NCI-H1694 (cell line): Measurements from ENCODE around the gene AK9.
"Not testable (repeated sequence)": the region's sequence is repeated elsewhere in the genome, so short reads cannot be mapped to it uniquely, and the experiment has no call there.

Source experiments
- DNase-seq: peaks from one replicate; lab custom pipeline; 2025; lab: John Stamatoyannopoulos, UW

AK9 gene

DNA sequence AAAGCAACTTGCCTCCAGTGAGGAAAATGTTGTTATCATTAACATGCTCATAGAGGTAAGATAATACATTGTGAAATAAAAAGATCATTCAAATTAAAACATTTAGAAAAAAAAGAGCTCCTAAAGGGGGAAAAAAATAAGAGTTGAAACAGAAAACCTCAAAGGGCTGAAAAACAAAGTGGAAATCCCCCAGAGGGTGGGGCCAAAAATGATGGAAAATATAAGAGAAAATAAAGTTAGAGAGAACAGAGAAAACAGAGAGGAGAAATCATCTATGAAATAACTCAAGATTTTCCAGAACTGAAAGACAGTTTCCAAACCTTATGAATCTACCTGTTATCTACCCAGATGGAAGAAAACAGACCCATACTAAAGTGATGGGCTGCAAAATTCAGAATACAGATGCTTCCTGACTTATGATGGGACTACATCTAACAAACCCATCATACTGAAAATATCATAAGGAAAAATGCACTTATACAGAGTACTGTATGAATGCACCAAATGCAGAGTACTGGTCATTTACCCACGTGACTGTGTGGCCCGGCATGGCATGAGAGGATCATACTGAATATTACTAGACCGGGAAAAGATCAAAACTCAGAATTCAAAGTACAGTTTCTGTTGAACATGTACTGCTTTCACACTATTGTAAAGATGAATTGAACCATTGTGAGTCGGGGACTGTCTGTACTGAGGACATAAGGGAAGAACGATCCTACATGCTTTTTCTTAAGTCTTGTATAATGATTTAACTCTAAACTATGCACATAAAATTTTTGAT lies 212.0 kb downstream of the AK9 start:
- DNase-seq, result no peak

DNA sequence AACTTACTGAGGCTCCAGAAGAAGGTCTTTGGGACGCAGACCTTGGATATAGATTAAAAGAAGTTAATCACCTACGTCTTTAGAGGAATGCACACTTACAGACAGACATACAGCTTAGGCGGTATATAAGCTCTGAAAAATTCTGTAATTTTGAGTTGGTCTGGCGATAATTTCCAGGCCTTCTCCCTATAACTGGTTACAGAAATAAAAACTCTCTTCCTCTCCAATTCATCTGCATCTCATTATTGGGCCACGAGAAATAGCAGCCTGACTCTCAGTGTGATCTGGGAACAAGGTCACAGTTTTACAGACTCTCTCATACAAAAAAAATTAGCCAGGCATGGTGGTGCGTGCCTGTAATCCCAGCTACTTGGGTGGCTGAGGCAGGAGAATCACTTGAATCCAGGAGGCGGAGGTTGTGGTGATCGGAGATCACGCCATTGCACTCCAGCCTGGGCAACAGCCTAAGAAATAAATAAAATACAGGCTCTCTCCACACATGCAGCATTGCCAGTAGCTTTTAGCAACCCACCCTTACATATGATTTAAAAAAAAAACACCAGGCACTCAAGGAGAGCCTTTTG lies 212.7 kb downstream of the AK9 start:
- no peak for DNase-seq

DNA sequence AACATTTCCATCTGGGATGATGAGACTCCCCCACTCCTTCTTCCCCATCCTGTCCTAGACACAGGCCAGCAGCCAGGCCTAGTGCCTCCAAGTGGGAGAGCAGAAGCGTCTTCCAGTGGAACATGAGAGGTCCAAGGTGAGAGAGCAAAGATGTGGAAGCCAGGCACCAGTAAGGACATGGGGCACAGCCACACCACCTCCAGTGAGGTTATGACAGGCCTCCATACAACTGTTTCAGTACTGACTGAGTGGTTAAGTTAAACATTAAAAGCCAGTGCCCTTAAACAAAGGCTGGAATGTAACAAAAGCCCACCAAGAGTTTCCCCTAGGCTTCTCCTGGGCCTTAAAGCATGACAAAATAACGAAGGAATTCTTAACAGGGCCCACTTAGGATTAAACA lies 213.3 kb downstream of the AK9 start:
- no peak for DNase-seq

DNA sequence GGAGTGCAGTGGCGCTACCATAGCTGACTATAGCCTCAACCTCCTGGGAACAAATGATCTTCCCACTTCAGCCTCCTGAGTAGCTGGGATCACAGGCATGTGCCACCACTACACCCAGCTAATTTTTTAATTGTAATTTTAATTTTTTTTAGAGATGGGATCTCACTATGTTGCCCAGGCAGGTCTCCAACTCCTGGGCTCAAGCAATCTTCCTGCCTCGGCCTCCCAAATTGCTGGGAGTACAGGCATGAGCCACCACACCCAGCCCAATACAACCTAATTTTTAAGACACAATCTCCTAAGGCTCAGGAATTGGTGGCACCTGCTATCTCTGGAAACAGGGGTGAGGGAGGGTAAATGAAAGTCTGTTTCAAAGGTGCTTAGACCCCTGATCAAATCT lies 213.8 kb downstream of the AK9 start:
- no peak for DNase-seq

DNA sequence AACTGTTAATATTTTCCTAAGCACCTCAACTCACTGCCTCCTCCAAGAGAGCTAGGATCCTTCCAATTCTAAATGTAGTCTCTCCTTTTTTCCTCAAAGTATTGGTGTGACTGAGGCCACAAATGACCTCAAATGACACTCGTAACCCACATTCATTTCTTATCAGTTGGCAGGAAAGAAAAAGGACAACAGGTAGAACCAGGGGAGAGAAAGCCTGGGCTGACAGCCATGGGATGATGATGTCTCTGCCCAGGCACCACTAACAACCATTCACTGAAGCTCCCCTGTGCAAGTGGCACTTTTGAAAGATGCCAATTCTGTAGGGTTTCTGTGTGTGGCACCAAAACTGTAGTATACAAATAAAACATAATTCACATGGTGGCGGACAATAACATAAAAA lies 215.4 kb downstream of the AK9 start:
- DNase-seq, result no peak

DNA sequence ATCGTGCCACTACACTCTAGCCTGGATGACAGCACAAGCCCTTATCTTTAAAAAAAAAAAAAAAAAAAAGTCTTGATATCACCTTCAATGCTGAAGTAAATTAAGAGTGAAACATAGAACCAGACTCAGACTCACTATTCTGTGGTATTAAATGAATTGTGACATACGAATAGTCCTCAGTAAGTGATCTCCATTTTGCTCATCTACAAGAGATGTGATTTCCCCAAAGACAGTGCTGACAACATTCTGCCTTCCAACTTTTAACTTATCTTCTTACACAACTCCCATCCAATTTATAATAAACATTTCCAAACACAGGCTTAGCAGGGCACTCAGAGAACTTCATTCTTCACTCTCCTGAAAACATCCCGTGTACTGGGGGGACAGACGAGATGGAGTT lies 216.0 kb downstream of the AK9 start:
- no peak for DNase-seq

DNA sequence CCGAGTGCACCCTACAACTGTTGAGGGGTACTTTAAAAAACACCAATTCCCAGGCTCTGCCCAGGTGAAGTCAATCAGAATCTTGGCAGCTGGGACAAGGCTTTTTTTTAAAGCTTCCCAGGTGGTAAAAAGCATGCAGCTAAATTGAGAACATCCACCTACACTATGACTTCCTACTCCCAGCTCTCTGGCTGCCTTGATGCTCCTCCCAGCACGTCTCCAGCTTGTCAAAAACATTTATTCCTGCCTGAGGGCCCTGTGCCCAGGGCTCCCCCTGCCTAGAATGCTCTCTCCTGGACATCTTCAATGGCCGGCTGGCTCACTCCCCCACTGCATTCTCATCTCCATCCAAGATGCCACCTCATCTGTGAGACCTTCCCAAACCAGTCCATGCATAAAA lies 217.9 kb downstream of the AK9 start:
- DNase-seq, result no peak

DNA sequence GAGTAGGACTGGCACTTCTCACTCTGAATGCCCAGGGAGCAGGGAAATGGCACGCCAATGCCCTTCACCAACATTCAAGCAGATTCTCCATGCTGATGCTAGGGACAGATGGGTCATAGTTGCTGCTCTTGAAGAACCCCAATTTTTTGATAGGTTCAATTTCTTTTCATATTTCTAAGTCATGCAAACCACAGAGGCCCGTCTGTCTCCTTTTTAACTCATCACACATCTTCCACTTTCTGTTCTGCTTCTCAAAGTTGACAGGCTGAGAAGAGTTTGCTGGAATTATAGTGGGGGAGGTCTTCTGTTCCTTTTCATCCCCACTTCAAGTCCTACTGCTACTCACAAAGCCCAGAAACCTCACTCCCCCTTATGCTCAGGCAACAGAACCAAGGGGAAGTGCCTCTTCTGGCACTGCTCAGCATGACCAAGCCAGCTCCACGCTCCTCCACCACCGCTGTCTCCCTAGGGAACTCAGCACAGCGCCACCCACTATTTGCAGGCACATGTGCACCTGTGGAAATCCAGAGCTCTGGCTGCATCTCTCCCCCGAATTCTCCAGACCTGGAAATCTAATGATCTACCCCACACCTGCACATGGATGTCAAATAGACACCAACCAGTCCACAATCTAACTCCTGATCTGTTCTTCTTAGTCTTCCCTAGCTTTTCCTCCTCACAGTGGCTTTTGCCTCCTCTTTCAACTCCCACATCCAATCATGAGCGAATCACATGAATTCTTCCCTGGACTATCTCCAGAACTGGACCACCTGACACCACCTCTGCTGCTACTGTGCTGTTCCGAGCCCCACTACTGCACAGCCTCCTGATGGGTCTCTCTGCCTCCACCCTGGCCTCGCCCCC lies 218.6 kb downstream of the AK9 start:
- no peak for DNase-seq

DNA sequence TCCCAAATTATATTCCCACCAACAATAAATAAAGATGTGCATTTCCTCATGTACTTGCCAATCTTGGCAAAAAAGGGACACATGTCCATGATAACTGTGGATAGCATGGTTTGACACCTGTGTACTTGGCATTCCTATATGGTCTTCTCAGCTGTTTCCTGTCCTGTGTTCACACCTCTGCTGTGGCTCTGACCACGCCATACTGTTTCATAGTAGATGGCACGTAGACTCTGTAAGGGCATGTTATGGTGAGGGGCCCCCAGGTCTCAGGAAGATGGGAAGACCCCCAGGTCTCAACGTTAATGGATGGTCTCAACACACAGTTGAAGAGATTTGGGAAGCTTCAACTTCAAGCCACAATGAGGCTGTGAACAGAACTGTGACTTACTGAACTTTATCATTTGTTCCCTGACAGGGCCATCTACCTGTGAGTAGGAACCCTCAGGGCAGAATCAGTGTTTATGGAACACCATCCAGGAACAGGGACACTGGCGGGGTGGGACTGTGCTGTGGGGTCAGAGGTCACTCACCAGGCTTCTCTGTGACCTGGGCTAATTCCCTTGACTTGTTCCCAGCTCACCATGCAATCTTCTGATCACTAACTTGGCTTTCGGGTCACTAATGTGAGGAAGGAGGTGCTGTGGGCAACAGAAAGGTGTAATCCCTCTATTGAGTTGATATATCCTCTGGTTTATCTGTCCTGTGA lies 219.7 kb downstream of the AK9 start:
- no peak for DNase-seq

DNA sequence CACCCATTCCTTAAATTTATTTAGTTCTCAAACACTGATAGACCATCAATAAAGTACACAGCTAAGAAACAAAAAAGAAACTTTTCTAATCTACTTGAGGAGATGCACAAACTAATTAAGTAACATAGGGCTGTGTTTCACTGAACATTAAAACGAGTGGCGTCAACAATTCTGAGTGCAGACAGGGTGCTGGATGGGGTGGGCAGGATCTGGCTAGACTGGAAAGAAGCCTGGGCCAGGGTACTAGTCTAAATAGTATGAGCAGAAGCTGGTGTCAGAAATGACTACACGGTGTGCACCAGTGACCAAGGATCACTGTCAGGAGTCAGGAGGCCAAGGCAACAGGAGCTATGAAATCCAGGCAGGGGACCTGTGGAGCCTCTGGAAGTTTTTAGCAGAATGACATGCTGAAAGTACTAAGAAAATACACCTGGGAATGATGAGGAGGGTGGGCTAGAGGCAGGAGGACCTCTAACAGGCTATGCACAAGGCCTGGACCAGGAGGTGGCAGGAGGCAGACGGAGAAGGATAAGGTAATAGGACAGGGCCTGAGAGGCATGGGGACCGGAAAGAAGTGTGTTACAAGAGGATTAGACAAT lies 221.3 kb downstream of the AK9 start:
- no peak for DNase-seq

DNA sequence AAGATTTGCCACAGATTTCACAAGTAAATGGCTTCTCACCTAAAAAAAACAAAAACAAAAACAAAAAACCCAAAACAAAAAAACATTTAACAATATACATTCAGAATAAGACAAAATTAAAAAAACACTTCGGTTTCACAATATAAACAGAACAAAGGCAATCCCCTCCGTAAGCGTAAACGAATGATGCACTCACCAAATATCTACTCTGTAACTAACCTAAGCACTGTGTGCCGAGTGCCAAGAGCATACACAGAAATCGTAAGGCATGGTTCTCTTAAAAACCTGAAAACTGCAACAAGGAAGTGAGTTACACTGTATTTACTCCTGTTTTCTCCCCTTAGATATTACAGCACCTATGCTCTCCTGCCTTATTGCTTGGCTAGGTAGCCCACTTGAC lies 223.3 kb downstream of the AK9 start:
- no peak for DNase-seq

DNA sequence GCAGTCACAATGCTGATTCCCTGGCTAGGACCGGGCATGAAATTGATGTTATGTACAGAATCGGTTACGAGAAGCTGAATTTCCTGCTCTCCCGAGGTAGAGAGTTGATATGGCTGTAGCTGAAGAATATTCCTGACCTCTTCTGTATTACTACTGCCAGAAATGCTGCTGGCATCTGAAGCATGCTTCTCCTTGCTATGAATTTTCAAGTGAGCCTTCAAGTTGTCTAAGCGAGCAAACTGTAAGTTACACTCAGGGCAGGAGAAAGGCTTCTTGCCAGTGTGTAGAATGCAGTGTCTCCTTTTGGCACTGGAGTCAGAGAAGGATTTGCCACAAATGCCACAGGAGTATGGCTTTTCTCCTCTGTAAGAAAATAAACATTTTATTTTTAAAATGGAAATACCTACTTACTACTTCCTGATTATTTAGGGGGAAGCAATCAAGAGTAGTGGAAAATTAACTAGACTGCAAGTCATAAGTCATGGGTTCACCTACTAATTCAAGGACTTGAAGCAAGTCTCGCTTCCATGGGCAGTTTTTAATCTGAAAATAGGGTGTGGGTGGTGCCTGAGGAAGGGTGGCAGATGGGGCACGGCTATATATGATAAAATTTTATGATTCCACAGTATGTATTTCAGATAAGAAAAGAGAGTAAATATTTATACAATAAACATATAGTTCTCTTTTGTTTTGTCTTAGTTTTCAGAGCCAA lies 224.6 kb downstream of the AK9 start:
- no peak for DNase-seq

DNA sequence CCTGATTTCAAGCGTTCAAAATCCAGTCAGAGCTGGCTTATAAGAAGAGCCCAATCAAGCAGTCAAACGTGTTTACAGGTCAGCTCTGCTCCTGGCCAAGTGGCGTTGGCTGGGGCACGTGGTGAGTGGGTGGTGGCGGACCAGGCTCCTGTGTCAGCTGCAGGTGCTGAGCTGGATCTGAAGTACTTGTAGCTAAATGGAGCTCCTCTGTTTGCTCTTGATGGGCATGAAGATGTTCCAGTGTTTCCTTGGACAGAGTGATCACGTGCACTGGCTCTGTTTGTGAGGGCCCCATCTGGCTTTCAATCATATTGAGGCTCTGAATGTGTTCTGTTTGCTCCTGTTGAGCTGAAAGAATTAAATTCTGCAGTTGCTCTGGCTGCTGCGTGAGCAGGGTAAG lies 225.2 kb downstream of the AK9 start:
- no peak for DNase-seq

DNA sequence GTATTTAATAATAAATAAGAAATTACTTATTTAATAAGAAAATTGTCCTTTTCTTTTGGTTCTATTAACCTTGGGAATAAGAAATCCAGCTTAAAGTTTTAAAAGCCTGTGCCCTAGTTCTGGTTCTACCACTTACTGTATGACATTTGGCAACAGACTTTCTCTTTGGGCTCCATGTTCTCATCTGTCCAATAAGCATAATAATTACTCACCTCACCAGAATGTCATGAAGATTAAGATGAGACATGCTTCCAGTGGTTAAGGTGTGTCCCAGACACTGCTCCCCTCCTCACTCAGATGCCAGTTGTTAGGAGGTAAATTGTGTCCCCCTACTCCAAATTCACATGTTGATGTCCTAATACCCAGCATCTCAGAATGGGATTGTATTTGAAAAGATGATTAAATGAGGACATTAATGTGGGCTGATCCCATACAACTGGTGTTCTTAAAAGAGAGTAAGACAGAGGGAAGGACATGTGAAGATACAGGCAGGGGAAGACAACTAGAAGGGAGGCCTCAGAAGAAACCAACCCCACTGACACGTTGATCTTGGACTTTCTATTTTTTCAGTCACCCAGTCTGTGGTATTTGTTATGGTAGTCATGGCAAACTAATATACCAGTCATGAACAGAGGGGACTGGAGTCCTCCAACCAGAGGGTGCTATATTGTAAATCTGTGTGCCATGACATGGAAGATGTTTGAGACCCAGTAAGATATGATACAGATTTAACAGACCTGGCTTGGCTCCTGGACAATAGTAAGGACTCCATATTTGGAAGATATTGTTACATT lies 229.1 kb downstream of the AK9 start:
- DNase-seq, result no peak

DNA sequence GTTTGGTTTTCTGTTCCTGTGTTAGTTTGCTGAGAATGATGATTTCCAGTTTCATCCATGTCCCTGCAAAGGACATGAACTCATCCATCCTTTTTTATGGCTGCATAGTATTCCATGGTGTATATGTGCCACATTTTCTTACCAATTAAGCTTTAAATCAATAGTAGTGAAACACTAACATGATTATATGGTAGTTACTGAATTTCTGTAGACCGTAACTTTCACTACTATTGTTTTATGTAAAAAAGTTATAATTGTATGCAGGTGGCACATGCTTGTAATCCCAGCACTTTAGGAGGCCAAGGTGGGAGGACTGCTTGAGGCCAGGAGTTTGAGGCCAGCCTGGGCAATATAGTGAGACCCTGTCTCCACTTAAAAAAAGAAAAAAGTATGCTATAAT lies 229.8 kb downstream of the AK9 start:
- not testable (repeated sequence) for DNase-seq

DNA sequence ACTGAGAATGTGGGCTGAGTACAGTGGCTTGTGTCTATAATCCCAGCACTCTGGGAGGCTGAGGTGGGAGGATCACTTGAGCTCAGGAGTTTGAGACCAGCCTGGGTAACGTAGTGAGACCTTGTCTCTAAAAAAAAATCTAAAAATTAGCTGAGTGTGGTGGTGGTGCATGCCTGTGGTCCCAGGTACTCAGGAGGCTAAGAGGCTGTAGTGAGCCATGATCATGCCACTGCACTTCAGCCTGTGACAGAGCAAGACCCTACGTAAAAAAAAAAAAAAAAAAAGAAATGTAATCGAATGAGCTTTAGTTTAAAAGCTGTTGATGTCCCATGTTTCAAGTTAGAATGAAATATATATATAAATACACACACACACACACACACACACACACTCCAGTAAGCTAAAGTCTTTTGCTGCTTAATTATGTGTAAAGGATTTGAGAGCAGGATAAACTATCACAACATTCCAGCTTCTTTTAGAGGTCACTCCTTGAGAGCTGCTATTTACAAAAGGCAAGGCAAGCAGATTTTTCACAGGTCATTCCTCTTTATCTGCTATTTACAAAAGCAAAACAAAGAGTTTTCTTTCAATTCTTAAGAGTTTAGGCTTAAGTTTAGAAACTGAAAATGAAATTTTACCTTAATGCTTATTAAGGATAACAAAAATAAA lies 230.7 kb downstream of the AK9 start:
- no peak for DNase-seq

DNA sequence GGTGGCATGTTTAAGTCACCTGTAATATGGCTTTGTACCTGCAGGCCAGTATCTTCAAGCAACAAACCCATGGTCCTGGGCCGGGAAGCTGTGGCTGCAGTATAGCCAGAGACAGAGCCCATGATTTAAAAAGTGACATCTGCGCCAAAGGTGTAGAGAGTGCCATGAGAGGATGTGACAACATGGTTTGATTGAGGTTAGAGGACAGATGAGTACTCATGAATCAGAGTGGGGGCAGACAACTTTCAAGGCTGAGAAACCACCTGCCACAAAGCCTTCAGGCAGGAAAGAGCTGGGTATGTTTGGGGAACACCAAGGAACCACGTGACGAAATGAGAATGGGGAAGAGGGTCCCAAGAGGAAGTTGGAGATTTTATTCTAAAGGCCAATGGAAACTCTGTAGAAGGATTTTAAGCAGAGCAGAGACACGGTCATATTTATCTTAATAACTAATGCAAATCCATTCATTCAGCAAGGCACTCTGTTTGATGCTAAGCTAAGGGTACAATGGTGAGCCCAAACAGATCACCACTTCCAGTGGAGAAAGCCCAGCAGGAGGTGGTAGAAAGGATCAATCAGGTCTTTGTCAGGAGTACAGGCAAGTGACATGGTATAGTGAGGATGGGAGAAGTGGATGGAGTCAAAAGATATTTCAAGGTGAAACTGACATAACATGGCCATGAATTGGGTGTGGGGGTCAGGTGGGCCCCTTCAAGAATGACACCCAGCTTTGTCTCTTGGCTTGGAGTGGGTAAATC lies 232.0 kb downstream of the AK9 start:
- no peak for DNase-seq

DNA sequence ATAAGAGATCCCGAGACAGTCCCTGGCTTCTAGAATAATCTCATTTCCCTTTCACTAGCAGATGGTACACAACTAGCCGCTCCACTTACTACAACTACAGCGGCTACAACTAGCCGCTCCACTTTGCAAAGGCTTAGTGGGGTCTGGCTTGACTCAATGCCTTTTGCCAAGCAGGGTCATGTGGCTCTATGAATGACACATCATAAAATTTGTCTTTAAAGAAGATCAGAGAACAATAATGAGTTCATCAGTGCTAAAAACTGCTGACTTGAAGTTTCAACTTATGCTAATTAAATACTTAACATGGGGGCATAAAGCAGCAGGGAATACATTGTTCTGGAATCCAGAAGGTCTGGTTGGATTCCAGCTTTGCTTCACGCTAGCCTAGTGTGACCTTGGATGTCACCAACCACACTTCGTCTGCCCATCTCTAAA lies 233.4 kb downstream of the AK9 start:
- DNase-seq, result no peak
